ENCODE measurements around the gene CCDC74B.
"Not testable (repeated sequence)": the region's sequence is repeated elsewhere in the genome, so short reads cannot be mapped to it uniquely, and the experiment has no call there.

DNA sequence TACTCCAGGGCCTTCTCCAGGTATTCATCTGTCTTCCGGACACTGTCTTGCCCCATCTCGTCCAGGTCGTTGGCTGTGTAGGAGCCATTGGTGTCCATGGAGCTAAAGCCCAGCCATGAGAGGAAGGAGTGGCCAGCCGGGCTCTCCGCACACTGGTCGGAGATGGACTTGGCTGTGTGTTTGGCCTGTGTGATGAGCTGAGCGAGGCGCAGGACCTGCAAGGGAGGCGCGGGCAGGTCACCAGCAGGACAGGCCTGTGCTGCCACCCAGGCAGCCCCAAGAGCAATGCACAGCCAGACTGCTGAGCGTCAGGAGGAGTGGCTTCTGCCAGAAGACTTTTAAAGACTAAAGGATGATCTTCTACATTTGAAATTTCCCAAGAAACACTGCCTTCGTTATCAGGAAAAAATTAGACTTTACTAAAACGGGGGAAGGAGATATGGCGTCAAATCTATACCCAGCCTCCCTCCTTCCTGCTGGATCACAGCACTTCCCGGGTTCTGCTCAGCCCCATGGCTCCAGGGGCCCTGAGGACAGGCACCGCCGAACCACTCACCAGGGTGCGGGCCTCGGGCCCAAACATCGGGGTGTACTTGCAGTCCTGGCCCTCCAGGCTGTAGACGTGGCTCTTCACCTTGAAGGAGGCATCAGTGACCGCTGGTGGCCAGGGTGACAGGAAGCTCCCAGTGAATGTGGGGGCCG is 9.0 kb upstream of the CCDC74B start:
- TF ChIP-seq POLR2AphosphoS5 (IDR thresholded peaks at IDR 0.05; ENCODE audit: low read depth, low read length); TAF1 (IDR thresholded peaks at IDR 0.05; ENCODE audit: low read depth, low read length); POLR2A (IDR thresholded peaks at IDR 0.05; ENCODE audit: low read depth, low read length); PAX5 (IDR thresholded peaks at IDR 0.05; ENCODE audit: insufficient read depth, low read length, severe bottlenecking); SPI1 (IDR thresholded peaks at IDR 0.05; ENCODE audit: low read depth, low read length); POU2F2 (IDR thresholded peaks at IDR 0.05; ENCODE audit: low read depth, low read length): not testable (repeated sequence)

Data from GM12891 (cell line).